Activated naive CD4-positive, alpha-beta T cell treated with anti-CD3 and anti-CD28 coated beads, Interleukin-2, amount 10 ng/mL, durations not matched to agents 5 hours and 36 hours (primary cell): Measurements from ENCODE around the gene KLK12. TPM values are rescaled to one million over a fixed set of nuclear protein-coding genes. Genes with fewer than 3 reads are reported as not detected.

Experiments used
- total RNA-seq, 2 experiments: library from RNA; stranded (reverse); gene quantifications; one replicate each; pipeline ENCODE4 v1.2.3, GENCODE V29; 2021

KLK12 gene
- not detected for total RNA-seq

GRCh38 chr19:51034704-51035103 is at the start of gene KLK12:
KLK12 (minus strand) TSS chr19:51035002; CDS start chr19:51034621, 381 bp downstream.

GRCh38 chr19:51082611-51083010 is 47.8 kb upstream of the KLK12 start, which contains the start of gene KLK14:
KLK14 (minus strand) TSS chr19:51082887; CDS start chr19:51082614, 273 bp downstream.

GRCh38 chr19:51064534-51065220 is 29.9 kb upstream of the KLK12 start, which contains the start of gene KLK13:
KLK13 (minus strand) TSS chr19:51065092; CDS start chr19:51065067, 25 bp downstream.

GRCh38 chr19:51026554-51026831 is 8.3 kb downstream of the KLK12 start, which contains the start of gene KLK11:
KLK11 (minus strand) TSS chr19:51026616; CDS start chr19:51025631, 985 bp downstream.

GRCh38 chr19:51019544-51019925 is 15.3 kb downstream of the KLK12 start, which contains the start of gene KLK10:
KLK10 (minus strand) TSS chr19:51019709; CDS start chr19:51019130, 579 bp downstream.

GRCh38 chr19:51001515-51001914 is 33.3 kb downstream of the KLK12 start, which contains the start of gene KLK8:
KLK8 (minus strand) TSS chr19:51001604; CDS start chr19:51001167, 437 bp downstream.

GRCh38 chr19:50983625-50984292 is 51.0 kb downstream of the KLK12 start, which contains the start of gene KLK7:
KLK7 (minus strand) TSS chr19:50983917; CDS start chr19:50982399, 1,518 bp downstream.

Other genes with a start within 250 kb of the KLK12 start
- not detected for gene ACP4, start 244.6 kb downstream of the KLK12 start, total RNA-seq
- under 1 TPM; 0.79 to 0.86 TPM for gene KLK1, start 211.2 kb downstream of the KLK12 start, total RNA-seq
- not detected for gene KLK15, start 201.4 kb downstream of the KLK12 start, total RNA-seq
- gene KLK3, start 180.1 kb downstream of the KLK12 start, total RNA-seq = not detected
- gene KLK2, start 161.6 kb downstream of the KLK12 start, total RNA-seq = not detected
- not detected for gene KLK4, start 123.6 kb downstream of the KLK12 start, total RNA-seq
- gene KLK5, start 82.0 kb downstream of the KLK12 start, total RNA-seq = not detected
- not detected for gene KLK6, start 65.4 kb downstream of the KLK12 start, total RNA-seq
- gene KLK7, start 51.1 kb downstream of the KLK12 start, total RNA-seq = not detected
- not detected for gene KLK8, start 33.4 kb downstream of the KLK12 start, total RNA-seq
- not detected for gene KLK10, start 15.3 kb downstream of the KLK12 start, total RNA-seq
- not detected for gene KLK11, start 8.4 kb downstream of the KLK12 start, total RNA-seq
- not detected for gene KLK13, start 30.1 kb upstream of the KLK12 start, total RNA-seq
- gene KLK14, start 47.9 kb upstream of the KLK12 start, total RNA-seq = under 1 TPM in 1 of 2 experiments, not detected in 1; 0.41 TPM
- 10 to 100 TPM in 1 of 2 experiments, 1 to 10 TPM in 1; 9.9 to 10.6 TPM for gene CTU1, start 73.4 kb upstream of the KLK12 start, total RNA-seq
- 1 to 10 TPM; 1.2 TPM for gene SIGLEC9, start 89.9 kb upstream of the KLK12 start, total RNA-seq
- not detected for gene SIGLEC7, start 107.3 kb upstream of the KLK12 start, total RNA-seq
- gene CD33, start 190.1 kb upstream of the KLK12 start, total RNA-seq = 10 to 100 TPM; 15.8 to 16.0 TPM
- not detected for gene SIGLECL1, start 216.1 kb upstream of the KLK12 start, total RNA-seq